GM10847 (cell line): ENCODE results near the gene EXOSC6.

Experiments
- POLR2A ChIP-seq: IDR thresholded peaks from 2 replicates; pipeline ENCODE4 v1.6.1; 2011; ENCODE audit not compliant: insufficient read length; ENCODE audit errors: extremely low read depth

The EXOSC6 gene

GRCh38 chr16:70257391-70257790 lies 5.7 kb upstream of the EXOSC6 start:
- TF ChIP-seq POLR2A = no peak

- no peak for TF ChIP-seq POLR2A
Measured at GRCh38 chr16:70255574-70255973, 3.8 kb upstream of the EXOSC6 start.

- TF ChIP-seq POLR2A = no peak
Measured at GRCh38 chr16:70254965-70255286, 3.2 kb upstream of the EXOSC6 start.

GRCh38 chr16:70254180-70254964 lies 2.6 kb upstream of the EXOSC6 start:
- no peak for TF ChIP-seq POLR2A

- no peak for TF ChIP-seq POLR2A
Measured at GRCh38 chr16:70253291-70254106, 1.8 kb upstream of the EXOSC6 start.

- TF ChIP-seq POLR2A = no peak
Measured at GRCh38 chr16:70252355-70252988, 732 bp upstream of the EXOSC6 start.

- no peak for TF ChIP-seq POLR2A
Measured at GRCh38 chr16:70250748-70251628, 752 bp downstream of the EXOSC6 start.
